GM12891 (cell line): ENCODE data around the gene LRIT3.
"Not testable (repeated sequence)": the region's sequence is repeated elsewhere in the genome, so short reads cannot be mapped to it uniquely, and the experiment has no call there.

Experiments
- DNase-seq: peaks from one replicate; pipeline ENCODE4 v3.0.0; 2011; ENCODE audit warnings: low spot score; ENCODE audit not compliant: insufficient read length
- FAIRE-seq: peaks from 2 replicates; lab custom pipeline; 2011; peaks lifted over from hg19 to GRCh38; lab: Jason Lieb, UNC
- PAX5 ChIP-seq: IDR thresholded peaks from 2 replicates; pipeline ENCODE4 v1.6.1; 2011; ENCODE audit warnings: low read length, moderate library complexity, mild to moderate bottlenecking; ENCODE audit not compliant: insufficient read depth, severe bottlenecking
- POLR2A ChIP-seq: IDR thresholded peaks from 2 replicates; pipeline ENCODE4 v1.6.1; 2011; ENCODE audit warnings: low read depth, low read length, control low read depth
- POLR2AphosphoS5 ChIP-seq: IDR thresholded peaks from 2 replicates; pipeline ENCODE4 v1.6.1; 2011; ENCODE audit warnings: low read depth, low read length, control low read depth
- POU2F2 ChIP-seq: IDR thresholded peaks from 2 replicates; pipeline ENCODE4 v1.6.1; 2011; ENCODE audit warnings: low read depth, mild to moderate bottlenecking, control low read depth, low read length, moderate library complexity
- SPI1 ChIP-seq: IDR thresholded peaks from 2 replicates; pipeline ENCODE4 v1.6.1; 2011; ENCODE audit warnings: low read depth, low read length, control low read depth
- TAF1 ChIP-seq: IDR thresholded peaks from 2 replicates; pipeline ENCODE4 v1.6.1; 2011; ENCODE audit warnings: low read depth, low read length, control low read depth

LRIT3 gene

GRCh38 chr4:109846395-109847098 lies 1.4 kb upstream of the LRIT3 start:
- FAIRE-seq (no peak), DNase-seq (no peak)
- TF ChIP-seq TAF1, result no peak
- no peak for TF ChIP-seq POU2F2
- TF ChIP-seq POLR2A, result no peak
- no peak for TF ChIP-seq PAX5
- TF ChIP-seq SPI1, result no peak
- no peak for TF ChIP-seq POLR2AphosphoS5

DNA sequence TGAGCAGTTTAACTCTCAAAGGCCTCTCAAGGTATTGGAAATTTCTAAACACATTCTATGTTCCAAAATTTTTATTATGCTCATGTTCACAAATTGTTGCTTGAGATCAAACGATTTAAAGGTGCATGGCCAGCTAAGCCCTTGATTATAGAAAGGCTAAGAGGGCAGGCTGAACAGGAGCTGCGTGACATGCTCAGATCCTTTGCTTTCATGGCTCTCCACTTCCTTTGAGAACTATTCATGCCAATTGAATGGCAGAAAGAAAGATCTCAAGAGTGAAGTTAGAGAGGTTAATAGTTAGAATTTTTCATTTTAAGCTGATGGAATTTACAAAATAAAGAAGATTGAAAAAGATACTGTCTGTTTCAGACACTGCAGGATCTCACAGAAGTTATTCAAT lies 594 bp downstream of the LRIT3 start:
- FAIRE-seq, result no peak
- TF ChIP-seq POLR2AphosphoS5, result no peak
- no peak for TF ChIP-seq TAF1
- no peak for TF ChIP-seq POLR2A
- no peak for TF ChIP-seq POU2F2
- no peak for TF ChIP-seq SPI1
- no peak for TF ChIP-seq PAX5
- no peak for DNase-seq

DNA sequence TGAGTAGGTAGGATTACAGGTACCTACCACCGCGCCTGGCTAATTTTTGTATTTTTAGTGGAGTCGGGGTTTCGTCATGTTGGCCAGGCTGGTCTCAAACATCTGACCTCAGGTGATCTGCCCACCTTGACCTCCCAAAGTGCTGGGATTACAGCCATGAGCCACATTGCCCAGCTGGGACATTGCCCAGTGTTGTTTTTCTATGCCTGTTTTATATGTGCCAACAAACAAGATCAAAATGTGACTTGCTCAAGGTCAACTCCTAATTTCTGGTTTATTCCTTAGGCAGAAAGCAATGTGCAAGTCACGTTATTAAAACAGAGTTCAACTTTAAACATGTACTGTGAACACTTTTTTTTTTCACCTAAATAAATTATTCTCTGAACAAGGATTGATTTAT lies 2.7 kb downstream of the LRIT3 start:
- DNase-seq (no peak), FAIRE-seq (no peak)
- TF ChIP-seq PAX5, result no peak
- no peak for TF ChIP-seq SPI1
- no peak for TF ChIP-seq POU2F2
- TF ChIP-seq POLR2A, result no peak
- TF ChIP-seq TAF1, result no peak
- TF ChIP-seq POLR2AphosphoS5, result no peak

- not testable (repeated sequence) for FAIRE-seq
Observed at GRCh38 chr4:109859426-109860300, 11.8 kb downstream of the LRIT3 start.

GRCh38 chr4:109861271-109861670 lies 13.4 kb downstream of the LRIT3 start:
- TF ChIP-seq POLR2AphosphoS5 (no peak), PAX5 (no peak), SPI1 (no peak), POU2F2 (no peak), POLR2A (no peak), TAF1 (no peak)
- DNase-seq (no peak), FAIRE-seq (no peak)

More at GRCh38 chr4:109859426-109860300, 11.8 kb downstream of the LRIT3 start:
- DNase-seq, result not testable (repeated sequence)

GRCh38 chr4:109861916-109862511 lies 14.1 kb downstream of the LRIT3 start:
- DNase-seq (no peak), FAIRE-seq (no peak)
- no peak for TF ChIP-seq POLR2A
- TF ChIP-seq PAX5, result no peak
- no peak for TF ChIP-seq SPI1
- no peak for TF ChIP-seq POU2F2
- no peak for TF ChIP-seq TAF1
- no peak for TF ChIP-seq POLR2AphosphoS5

DNA sequence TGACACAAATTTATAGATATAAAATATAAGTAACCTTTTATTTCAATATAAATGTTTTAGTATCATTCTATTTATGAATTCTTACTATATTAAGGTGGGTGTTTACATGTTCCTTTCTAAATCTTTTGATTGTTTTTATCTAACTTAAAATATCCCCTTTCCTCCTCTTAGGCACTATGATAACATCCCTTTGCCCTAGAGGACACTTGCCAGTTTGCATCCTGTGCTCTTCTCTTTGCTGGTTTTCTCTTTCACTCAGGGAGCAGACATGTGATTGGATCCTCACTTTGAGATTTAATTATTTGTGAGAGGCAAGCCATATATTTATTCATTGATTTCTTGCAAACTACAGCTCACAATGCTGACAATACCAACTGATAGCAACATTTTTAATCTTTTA lies 16.2 kb downstream of the LRIT3 start:
- no peak for TF ChIP-seq TAF1
- TF ChIP-seq SPI1, result no peak
- TF ChIP-seq POU2F2, result no peak
- DNase-seq, result no peak
- no peak for FAIRE-seq

DNA sequence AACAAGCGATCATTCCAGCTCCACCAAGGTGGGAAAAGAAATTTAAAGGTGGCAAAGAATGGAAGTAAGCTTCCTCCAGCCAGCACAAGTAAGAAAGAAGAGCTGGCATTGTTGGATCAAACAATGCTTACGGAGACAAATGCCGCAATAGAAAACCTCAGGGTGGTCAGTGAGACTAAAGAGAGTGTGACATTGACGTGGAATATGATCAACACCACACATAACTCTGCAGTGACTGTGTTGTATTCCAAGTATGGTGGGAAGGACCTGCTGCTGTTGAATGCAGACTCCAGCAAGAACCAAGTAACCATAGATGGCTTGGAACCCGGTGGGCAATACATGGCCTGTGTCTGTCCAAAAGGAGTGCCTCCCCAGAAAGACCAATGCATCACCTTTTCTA lies 22.2 kb downstream of the LRIT3 start:
- no peak for TF ChIP-seq SPI1
- no peak for TF ChIP-seq TAF1
- TF ChIP-seq POLR2AphosphoS5, result no peak
- TF ChIP-seq POU2F2, result no peak
- no peak for TF ChIP-seq PAX5
- no peak for TF ChIP-seq POLR2A
- no peak for FAIRE-seq
- no peak for DNase-seq

DNA sequence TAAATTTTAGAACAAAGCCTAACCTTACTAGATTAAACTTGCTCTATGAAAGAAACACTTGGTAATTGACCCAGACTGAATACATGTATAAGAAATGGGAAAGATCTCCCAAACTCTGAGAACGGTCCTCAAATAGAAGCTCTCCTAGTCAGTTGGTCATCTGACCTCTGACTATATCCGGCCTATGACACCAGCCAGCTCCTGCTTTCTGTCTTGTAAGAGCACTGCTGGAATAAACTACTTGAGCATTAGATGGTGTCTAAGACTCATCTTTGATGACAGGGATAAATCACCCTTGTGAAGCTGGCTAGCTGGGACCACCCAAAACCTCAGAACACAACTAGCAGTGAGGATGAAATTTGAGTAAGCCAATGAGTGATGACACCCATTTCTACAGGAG lies 24.2 kb downstream of the LRIT3 start:
- DNase-seq, result no peak
- no peak for TF ChIP-seq TAF1
- TF ChIP-seq POLR2A, result no peak
- TF ChIP-seq SPI1, result no peak
- no peak for TF ChIP-seq POLR2AphosphoS5
- TF ChIP-seq POU2F2, result no peak
- TF ChIP-seq PAX5, result no peak
- FAIRE-seq, result no peak
